OCI-LY1 (cell line): Measurements from ENCODE around the gene RUNX3.

Experiments used
- H2AFZ ChIP-seq: fragments of 200-600 bp; sonication (generic), shearing (Covaris generic); 2 replicates; pipeline ENCODE4 v1.6.0; 2014; ENCODE audit warnings: antibody characterized with exemption, mild to moderate bottlenecking, low read length
- H3F3A ChIP-seq: fragments of 200-600 bp; sonication (generic), shearing (Covaris generic); 2 replicates; pipeline ENCODE4 v1.6.0; 2014; ENCODE audit warnings: mild to moderate bottlenecking, antibody characterized with exemption, low read length, moderate library complexity; ENCODE audit not compliant: insufficient read depth
- H3K27ac ChIP-seq: fragments of 200-600 bp; sonication (generic); 2 replicates; pipeline ENCODE4 v1.5.1; 2014; ENCODE audit warnings: low read length, mixed run types, mild to moderate bottlenecking, low read depth; ENCODE audit not compliant: poor library complexity, severe bottlenecking
- H3K27me3 ChIP-seq: fragments of 200-600 bp; sonication (generic); 2 replicates; pipeline ENCODE4 v1.6.0; 2014; ENCODE audit warnings: antibody characterized with exemption, mild to moderate bottlenecking, low read length, moderate library complexity; ENCODE audit not compliant: insufficient read depth
- H3K36me3 ChIP-seq: fragments of 200-600 bp; sonication (generic); 2 replicates; pipeline ENCODE4 v1.6.1; 2014; ENCODE audit warnings: mild to moderate bottlenecking, antibody characterized with exemption, low read length, moderate library complexity, mixed read lengths; ENCODE audit not compliant: insufficient read depth
- H3K4me1 ChIP-seq: fragments of 200-600 bp; sonication (generic); 2 replicates; pipeline ENCODE4 v1.5.1; 2014; ENCODE audit warnings: mild to moderate bottlenecking, low read length, moderate library complexity; ENCODE audit not compliant: insufficient read depth, severe bottlenecking
- H3K4me2 ChIP-seq: fragments of 200-600 bp; sonication (generic), shearing (Covaris generic); 2 replicates; pipeline ENCODE4 v1.6.1; 2014; ENCODE audit warnings: low read length
- H3K4me3 ChIP-seq: fragments of 200-600 bp; sonication (generic); 2 replicates; pipeline ENCODE4 v1.5.1; 2014; ENCODE audit warnings: low read length, low read depth, mild to moderate bottlenecking, mixed read lengths; ENCODE audit not compliant: poor library complexity, severe bottlenecking
- H3K79me2 ChIP-seq: fragments of 200-600 bp; shearing (Covaris generic); 2 replicates; pipeline ENCODE4 v1.6.1; 2016; ENCODE audit warnings: mixed run types, low read length, mixed read lengths; ENCODE audit not compliant: insufficient read depth
- H3K9ac ChIP-seq: fragments of 200-600 bp; sonication (generic), shearing (Covaris generic); 2 replicates; pipeline ENCODE4 v1.6.1; 2014; ENCODE audit warnings: mild to moderate bottlenecking, low read length, mixed read lengths
- H3K9me2 ChIP-seq: fragments of 200-600 bp; sonication (generic), shearing (Covaris generic); 2 replicates; pipeline ENCODE4 v1.6.1; 2014; ENCODE audit warnings: low read depth, mild to moderate bottlenecking, low read length, mixed read lengths
- H3K9me3 ChIP-seq: fragments of 200-600 bp; shearing (Covaris generic); 2 replicates; pipeline ENCODE4 v1.6.1; 2014; ENCODE audit warnings: low read length, mixed read lengths
- H4K20me1 ChIP-seq: fragments of 200-600 bp; sonication (generic), shearing (Covaris generic); 2 replicates; pipeline ENCODE4 v1.6.0; 2016; ENCODE audit warnings: mild to moderate bottlenecking, low read length; ENCODE audit not compliant: insufficient read depth
- EZH2 ChIP-seq: fragments of 200-600 bp; sonication (generic), shearing (Covaris generic); IDR thresholded peaks from 2 replicates; pipeline ENCODE4 v1.8.0; 2017; ENCODE audit warnings: borderline replicate concordance, mixed run types, mild to moderate bottlenecking, antibody characterized with exemption, low read length, moderate library complexity, mixed read lengths
- TF ChIP-seq, protein P1 (sequence below): fragments of 200-600 bp; sonication (generic), shearing (Covaris generic); IDR thresholded peaks from 2 replicates; pipeline ENCODE4 v1.5.1; 2017; ENCODE audit warnings: mild to moderate bottlenecking, antibody characterized with exemption, low read length, moderate library complexity, mixed read lengths

Gene RUNX3

DNA sequence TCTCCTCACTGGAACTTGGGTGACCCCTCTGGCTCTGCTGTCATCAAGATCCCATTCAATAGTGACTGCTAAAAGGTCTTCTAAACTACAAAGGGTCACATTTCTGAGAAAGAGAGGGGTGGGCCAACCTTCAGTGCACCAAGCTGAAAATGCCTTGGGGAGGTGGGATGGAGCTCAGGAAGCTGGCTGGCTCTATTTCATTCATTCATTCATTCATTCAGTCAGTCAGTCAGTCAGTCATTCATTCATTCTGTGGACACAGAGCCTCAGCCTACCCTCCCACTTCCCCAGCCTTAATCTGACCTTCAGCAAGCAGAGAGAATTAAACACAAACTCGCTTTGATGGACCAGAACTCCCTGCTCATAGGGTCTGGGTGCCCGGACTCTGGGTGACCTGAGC lies 11.7 kb downstream of the RUNX3 start:
- Histone ChIP-seq H3K27ac (no peak overlapping the region), H3K4me2 (no peak overlapping the region), H3K4me3 (no peak overlapping the region), H3K9me2 (no peaks in the 10 kb centered on the region), H3K27me3 (no peaks in the 10 kb centered on the region), H2AFZ (no peak overlapping the region), H3K79me2 (no peaks in the 10 kb centered on the region), H3K9ac (no peak overlapping the region), H3K9me3 (no peaks in the 10 kb centered on the region), H3K4me1 (peaks cover 3% of the 10 kb centered on the region), H3K36me3 (0 out of 2 replicates have a peak, but pooled peaks cover 5% of the 10 kb centered on the region), H3F3A (no peaks in the 10 kb centered on the region), H4K20me1 (no peaks in the 10 kb centered on the region)
- TF ChIP-seq, protein P1, sequence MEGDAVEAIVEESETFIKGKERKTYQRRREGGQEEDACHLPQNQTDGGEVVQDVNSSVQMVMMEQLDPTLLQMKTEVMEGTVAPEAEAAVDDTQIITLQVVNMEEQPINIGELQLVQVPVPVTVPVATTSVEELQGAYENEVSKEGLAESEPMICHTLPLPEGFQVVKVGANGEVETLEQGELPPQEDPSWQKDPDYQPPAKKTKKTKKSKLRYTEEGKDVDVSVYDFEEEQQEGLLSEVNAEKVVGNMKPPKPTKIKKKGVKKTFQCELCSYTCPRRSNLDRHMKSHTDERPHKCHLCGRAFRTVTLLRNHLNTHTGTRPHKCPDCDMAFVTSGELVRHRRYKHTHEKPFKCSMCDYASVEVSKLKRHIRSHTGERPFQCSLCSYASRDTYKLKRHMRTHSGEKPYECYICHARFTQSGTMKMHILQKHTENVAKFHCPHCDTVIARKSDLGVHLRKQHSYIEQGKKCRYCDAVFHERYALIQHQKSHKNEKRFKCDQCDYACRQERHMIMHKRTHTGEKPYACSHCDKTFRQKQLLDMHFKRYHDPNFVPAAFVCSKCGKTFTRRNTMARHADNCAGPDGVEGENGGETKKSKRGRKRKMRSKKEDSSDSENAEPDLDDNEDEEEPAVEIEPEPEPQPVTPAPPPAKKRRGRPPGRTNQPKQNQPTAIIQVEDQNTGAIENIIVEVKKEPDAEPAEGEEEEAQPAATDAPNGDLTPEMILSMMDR = no peak
- TF ChIP-seq EZH2 = no peak

DNA sequence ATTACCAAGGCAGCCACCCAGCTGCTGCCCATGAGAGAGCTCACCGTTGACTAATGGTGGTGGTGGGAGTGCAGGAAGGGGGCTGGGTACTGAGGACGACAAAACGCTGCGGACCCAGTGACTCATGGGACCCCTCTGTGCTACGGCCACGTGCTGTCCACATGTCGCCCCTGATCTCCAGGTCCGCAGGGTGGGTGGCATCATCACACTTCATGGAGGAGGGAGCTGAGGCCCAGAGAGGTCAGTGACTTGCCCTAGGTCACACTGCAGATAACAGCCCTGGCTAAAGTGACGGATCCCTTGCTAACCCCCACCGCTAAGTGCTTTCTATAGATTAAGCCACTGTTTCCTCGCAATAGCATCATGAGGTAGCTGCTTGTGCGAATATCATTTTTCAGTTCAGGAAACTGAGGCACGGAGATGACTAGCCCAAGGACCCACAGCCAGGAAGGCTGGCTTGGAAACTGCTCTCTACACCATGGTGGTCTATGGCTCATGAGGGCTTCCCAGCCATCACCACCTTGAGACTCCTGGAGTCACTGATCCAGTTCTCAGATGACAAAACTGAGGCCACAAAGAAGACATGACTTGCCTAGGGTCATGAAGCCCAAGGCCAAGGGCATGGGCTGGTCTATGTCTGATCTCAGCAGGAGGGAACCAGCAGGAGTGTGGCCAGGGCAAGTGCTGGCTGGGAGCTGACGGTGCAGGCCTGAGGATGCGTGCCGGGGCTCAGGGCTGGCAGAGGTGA lies 12.6 kb downstream of the RUNX3 start:
- TF ChIP-seq, protein P1 = no peak
- no peak for TF ChIP-seq EZH2
- Histone ChIP-seq H3K4me2 (no peak overlapping the region), H4K20me1 (no peaks in the 10 kb centered on the region), H3K9me2 (no peaks in the 10 kb centered on the region), H3K27me3 (no peaks in the 10 kb centered on the region), H3K79me2 (no peaks in the 10 kb centered on the region), H3F3A (no peaks in the 10 kb centered on the region), H3K27ac (no peak overlapping the region), H3K9me3 (no peaks in the 10 kb centered on the region), H3K36me3 (0 out of 2 replicates have a peak, but pooled peaks cover 5% of the 10 kb centered on the region), H3K4me3 (no peak overlapping the region), H3K9ac (no peak overlapping the region), H2AFZ (no peak overlapping the region), H3K4me1 (no peaks in the 10 kb centered on the region)

DNA sequence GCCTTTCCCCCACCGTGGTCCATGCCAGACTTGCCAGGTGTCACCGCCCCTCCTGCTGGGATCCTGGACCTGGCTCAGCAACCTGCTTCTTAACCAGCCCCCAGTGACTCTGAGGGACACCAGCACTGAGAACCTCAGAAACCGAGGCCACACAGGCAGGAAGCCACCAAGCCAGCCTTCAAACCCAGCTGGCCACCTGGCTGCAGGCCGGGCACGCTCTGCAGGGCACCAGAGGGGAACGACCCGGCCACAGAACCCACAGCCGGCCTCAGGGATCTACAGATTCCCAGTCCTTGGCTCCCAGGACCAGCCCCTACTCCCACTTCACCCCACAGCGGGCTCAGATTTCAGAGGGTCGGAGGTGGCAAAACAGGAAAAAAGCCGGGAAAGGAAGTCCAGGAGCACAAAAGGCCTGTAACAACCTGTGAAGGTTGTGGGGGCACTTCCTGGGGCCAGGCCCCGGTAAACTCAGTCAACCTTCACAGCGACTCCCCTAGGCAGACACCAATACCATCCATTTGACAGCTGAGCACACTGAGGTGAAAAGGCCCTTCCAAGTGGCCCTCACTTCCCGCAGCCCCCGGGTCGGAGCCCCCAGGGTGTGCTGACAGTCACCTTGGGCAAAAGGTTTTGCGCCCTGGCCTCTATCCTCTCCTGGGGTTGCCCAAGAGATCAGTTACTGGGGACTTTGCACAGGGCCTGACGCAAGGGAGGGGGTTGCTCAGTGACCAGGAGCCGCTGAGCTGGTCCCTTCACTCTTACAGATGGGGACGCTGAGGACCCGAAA lies 14.1 kb downstream of the RUNX3 start:
- H3K79me2 ChIP-seq = no peaks in the 10 kb centered on the region

More for the DNA sequence above, 14.1 kb downstream of the RUNX3 start:
- Histone ChIP-seq H3K9me3 (no peaks in the 10 kb centered on the region), H3K4me3 (no peak overlapping the region), H3K9me2 (no peaks in the 10 kb centered on the region), H2AFZ (no peak overlapping the region), H3K27ac (no peak overlapping the region), H3F3A (no peaks in the 10 kb centered on the region), H3K4me1 (no peaks in the 10 kb centered on the region), H3K4me2 (no peak overlapping the region), H3K36me3 (0 out of 2 replicates have a peak, but pooled peaks cover 5% of the 10 kb centered on the region), H3K9ac (no peak overlapping the region), H3K27me3 (no peaks in the 10 kb centered on the region), H4K20me1 (no peaks in the 10 kb centered on the region)
- TF ChIP-seq EZH2 = no peak
- TF ChIP-seq, protein P1 = no peak
